Measurements from ENCODE around the gene CPNE8. TPM values are rescaled to one million over a fixed set of nuclear protein-coding genes. Genes with fewer than 3 reads are reported as not detected.

Gene CPNE8
- polyA plus RNA-seq, 1 donor (not counting 4 experiments of a cell fraction or from before 2014, with no cell fraction given): 25.7 TPM

GRCh38 chr12:38817942-38818341 lies 87.4 kb downstream of the CPNE8 start:
- DNase-seq (ENCODE audit: low read depth, low spot score) (no peak), FAIRE-seq (no peak)
- Histone ChIP-seq H3K9me3 (ENCODE audit: control insufficient read depth, low read depth, low read length) (no peaks in the 10 kb centered on the region), H3K27me3 (ENCODE audit: control insufficient read depth, extremely low read depth, insufficient read depth, low read length) (no peaks in the 10 kb centered on the region), H3K36me3 (ENCODE audit: control insufficient read depth in 2 of 2, extremely low read depth in 1 of 2, insufficient read depth in 2 of 2, low read length in 2 of 2) (no peaks in the 10 kb centered on the region), H3K9ac (ENCODE audit: control insufficient read depth, extremely low read depth, insufficient read depth, low read length) (no peak overlapping the region), H3K4me1 (ENCODE audit: control insufficient read depth, extremely low read depth, insufficient read depth, low read length) (no peaks in the 10 kb centered on the region), H3K79me2 (ENCODE audit: control insufficient read depth, insufficient read depth, low read length) (no peaks in the 10 kb centered on the region), H3K4me2 (ENCODE audit: control insufficient read depth, extremely low read depth, insufficient read depth, low read depth, low read length) (no peak overlapping the region), H2AFZ (ENCODE audit: control insufficient read depth, low read length) (no peak overlapping the region), H3K9me1 (ENCODE audit: control insufficient read depth, extremely low read depth, insufficient read depth, low read length) (no peaks in the 10 kb centered on the region), H3K27ac (ENCODE audit: control insufficient read depth, insufficient read depth, low read length) (no peak overlapping the region), H3K4me3 (ENCODE audit: control insufficient read depth in 2 of 3, extremely low read depth in 1 of 3, insufficient read depth in 2 of 3, low read depth in 1 of 3, low read length in 3 of 3) (no peak overlapping the region), H4K20me1 (ENCODE audit: control insufficient read depth, extremely low read depth, insufficient read depth, low read length) (no peaks in the 10 kb centered on the region)
- dilution Hi-C loops (cut with MboI; ENCODE audit: extremely low pct_ligation_motif_present, low sequenced_read_pairs): no loop called here
- TF ChIP-seq EZH2 (IDR thresholded peaks at IDR 0.05; ENCODE audit: low read length) (no peak), CTCF (optimal IDR thresholded peaks at IDR 0.05 in 1 of 3, IDR thresholded peaks at IDR 0.05 in 1 of 3, conservative IDR thresholded peaks at IDR 0.05 in 1 of 3; ENCODE audit: extremely low read depth in 1 of 3, insufficient read depth in 2 of 3, low read length in 3 of 3) (no peak)

- dilution Hi-C loops (cut with MboI; ENCODE audit: extremely low pct_ligation_motif_present, low sequenced_read_pairs): no loop called here
- no peak for FAIRE-seq
Measured at GRCh38 chr12:38813923-38814322, 91.5 kb downstream of the CPNE8 start.

More at GRCh38 chr12:38813923-38814322, 91.5 kb downstream of the CPNE8 start:
- Histone ChIP-seq H4K20me1 (ENCODE audit: control insufficient read depth, extremely low read depth, insufficient read depth, low read length) (no peaks in the 10 kb centered on the region), H3K4me3 (ENCODE audit: control insufficient read depth in 2 of 3, extremely low read depth in 1 of 3, insufficient read depth in 2 of 3, low read depth in 1 of 3, low read length in 3 of 3) (no peak overlapping the region), H3K4me2 (ENCODE audit: control insufficient read depth, extremely low read depth, insufficient read depth, low read depth, low read length) (no peak overlapping the region), H3K9me1 (ENCODE audit: control insufficient read depth, extremely low read depth, insufficient read depth, low read length) (no peaks in the 10 kb centered on the region), H2AFZ (ENCODE audit: control insufficient read depth, low read length) (no peak overlapping the region), H3K27me3 (ENCODE audit: control insufficient read depth, extremely low read depth, insufficient read depth, low read length) (no peaks in the 10 kb centered on the region), H3K36me3 (ENCODE audit: control insufficient read depth in 2 of 2, extremely low read depth in 1 of 2, insufficient read depth in 2 of 2, low read length in 2 of 2) (peaks cover 0 to 1% of the 10 kb centered on the region in 2 experiments), H3K79me2 (ENCODE audit: control insufficient read depth, insufficient read depth, low read length) (no peaks in the 10 kb centered on the region), H3K9ac (ENCODE audit: control insufficient read depth, extremely low read depth, insufficient read depth, low read length) (no peak overlapping the region), H3K4me1 (ENCODE audit: control insufficient read depth, extremely low read depth, insufficient read depth, low read length) (no peaks in the 10 kb centered on the region), H3K9me3 (ENCODE audit: control insufficient read depth, low read depth, low read length) (no peaks in the 10 kb centered on the region), H3K27ac (ENCODE audit: control insufficient read depth, insufficient read depth, low read length) (no peak overlapping the region)
- no peak for TF ChIP-seq EZH2 (IDR thresholded peaks at IDR 0.05; ENCODE audit: low read length)
- TF ChIP-seq CTCF (optimal IDR thresholded peaks at IDR 0.05 in 1 of 3, IDR thresholded peaks at IDR 0.05 in 1 of 3, conservative IDR thresholded peaks at IDR 0.05 in 1 of 3; ENCODE audit: extremely low read depth in 1 of 3, insufficient read depth in 2 of 3, low read length in 3 of 3): no peak
- no peak for DNase-seq (ENCODE audit: low read depth, low spot score)
